Measurements from ENCODE around the gene TCAIM.

Gene TCAIM

DNA sequence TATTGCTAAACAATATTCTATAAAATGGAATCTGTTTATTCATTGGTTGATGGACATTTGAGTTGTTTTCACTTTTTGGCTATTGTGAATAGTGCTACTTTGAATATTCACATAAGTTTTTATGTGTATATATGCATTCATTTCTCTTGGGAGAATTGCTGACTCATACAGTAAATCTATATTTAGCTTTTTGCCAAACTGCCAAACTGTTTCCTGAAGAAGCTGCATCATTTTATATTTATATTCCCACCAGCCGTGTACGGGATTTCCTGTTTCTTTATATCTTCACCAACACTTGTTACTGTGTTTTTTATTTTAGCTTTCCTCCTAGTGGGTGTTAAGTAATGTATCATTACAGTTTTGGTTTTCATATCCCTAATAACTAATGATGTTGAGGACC, 12.5 kb upstream of the TCAIM start:
- POLR2A ChIA-PET: no interaction called here
- TF ChIP-seq, protein P1, sequence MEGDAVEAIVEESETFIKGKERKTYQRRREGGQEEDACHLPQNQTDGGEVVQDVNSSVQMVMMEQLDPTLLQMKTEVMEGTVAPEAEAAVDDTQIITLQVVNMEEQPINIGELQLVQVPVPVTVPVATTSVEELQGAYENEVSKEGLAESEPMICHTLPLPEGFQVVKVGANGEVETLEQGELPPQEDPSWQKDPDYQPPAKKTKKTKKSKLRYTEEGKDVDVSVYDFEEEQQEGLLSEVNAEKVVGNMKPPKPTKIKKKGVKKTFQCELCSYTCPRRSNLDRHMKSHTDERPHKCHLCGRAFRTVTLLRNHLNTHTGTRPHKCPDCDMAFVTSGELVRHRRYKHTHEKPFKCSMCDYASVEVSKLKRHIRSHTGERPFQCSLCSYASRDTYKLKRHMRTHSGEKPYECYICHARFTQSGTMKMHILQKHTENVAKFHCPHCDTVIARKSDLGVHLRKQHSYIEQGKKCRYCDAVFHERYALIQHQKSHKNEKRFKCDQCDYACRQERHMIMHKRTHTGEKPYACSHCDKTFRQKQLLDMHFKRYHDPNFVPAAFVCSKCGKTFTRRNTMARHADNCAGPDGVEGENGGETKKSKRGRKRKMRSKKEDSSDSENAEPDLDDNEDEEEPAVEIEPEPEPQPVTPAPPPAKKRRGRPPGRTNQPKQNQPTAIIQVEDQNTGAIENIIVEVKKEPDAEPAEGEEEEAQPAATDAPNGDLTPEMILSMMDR (IDR thresholded peaks at IDR 0.05; ENCODE audit: insufficient read depth, low read length, missing control alignments): no peak
- CTCF ChIA-PET: no interaction called here
- no peak for DNase-seq (ENCODE audit: low read depth, low spot score)
- H3K4me3 ChIP-seq (ENCODE audit: low read depth, low read length): no peak overlapping the region

DNA sequence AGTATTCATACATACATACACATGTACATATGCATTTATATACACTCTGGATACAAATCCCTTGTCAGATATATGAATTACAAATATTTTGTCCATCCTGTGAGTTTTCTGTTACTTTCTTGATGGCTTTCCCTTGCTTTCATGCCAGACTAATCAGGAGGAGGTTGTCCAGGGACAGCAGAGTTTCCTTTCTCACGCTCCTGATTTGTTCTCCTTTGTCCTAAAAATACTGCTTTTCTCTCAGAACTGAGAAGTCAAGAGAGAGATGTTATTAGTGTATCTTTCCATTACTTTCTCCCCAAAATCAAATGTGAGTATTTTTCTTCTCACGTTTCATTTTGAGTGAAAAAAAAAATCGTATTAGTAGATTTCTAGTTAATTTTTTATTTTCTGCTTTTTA, 12.1 kb upstream of the TCAIM start:
- CTCF ChIA-PET: no interaction called here
- POLR2A ChIA-PET: no interaction called here
- no peak for DNase-seq (ENCODE audit: low read depth, low spot score)
- H3K4me3 ChIP-seq (ENCODE audit: low read depth, low read length): no peak overlapping the region
- TF ChIP-seq, protein P1 (IDR thresholded peaks at IDR 0.05; ENCODE audit: insufficient read depth, low read length, missing control alignments): no peak

DNA sequence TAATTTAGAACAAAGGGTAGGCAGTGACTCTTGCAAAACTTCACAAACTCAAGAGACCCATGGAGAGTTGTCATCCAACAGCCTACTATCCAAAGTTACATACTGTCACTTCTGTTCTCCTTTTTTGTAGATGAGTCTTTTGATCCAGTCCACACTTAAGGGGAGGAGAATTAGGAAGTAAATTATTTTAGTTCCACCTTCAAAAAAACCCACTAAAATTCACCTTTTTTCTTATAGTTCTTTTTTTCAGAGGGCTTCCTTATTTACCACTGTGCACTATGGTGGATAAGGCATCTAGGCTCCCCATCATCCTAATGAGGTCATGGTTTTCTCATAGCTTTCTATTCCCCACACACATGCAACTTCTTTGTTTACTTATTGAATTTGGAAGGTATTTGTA, 8.6 kb upstream of the TCAIM start:
- TF ChIP-seq, protein P1 (IDR thresholded peaks at IDR 0.05; ENCODE audit: insufficient read depth, low read length, missing control alignments): no peak

DNA sequence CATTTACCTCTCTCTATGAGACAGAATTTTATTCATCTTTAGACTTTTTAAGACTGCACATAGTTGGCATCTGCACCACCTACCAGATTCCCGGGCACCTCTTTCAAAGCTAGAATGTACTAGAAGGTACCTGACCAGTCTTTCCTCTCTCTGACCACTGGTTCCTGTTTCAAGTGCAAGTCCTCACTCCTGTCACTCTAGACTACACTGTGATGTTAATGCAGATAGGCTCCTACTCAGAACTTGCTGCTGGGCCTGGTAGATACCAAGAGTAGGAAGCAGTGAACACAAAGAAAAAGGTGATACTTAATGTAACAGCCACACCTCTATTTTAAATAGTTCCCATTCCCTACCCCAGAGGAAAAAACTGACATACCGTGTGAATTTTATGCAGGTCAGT, 8.1 kb upstream of the TCAIM start:
- ChIA-PET POLR2A (no interaction called here), CTCF (interaction anchor here (4.0 kb wide), 1 partner anchor 8 kb away, joined by 29 read pairs; no protein-coding TSS in a partner anchor)
- no peak overlapping the region for H3K4me3 ChIP-seq (ENCODE audit: low read depth, low read length)
- no peak for DNase-seq (ENCODE audit: low read depth, low spot score)
- TF ChIP-seq, protein P1 (IDR thresholded peaks at IDR 0.05; ENCODE audit: insufficient read depth, low read length, missing control alignments): no peak

More for the DNA sequence above, 8.6 kb upstream of the TCAIM start:
- CTCF ChIA-PET: no interaction called here
- no peak overlapping the region for H3K4me3 ChIP-seq (ENCODE audit: low read depth, low read length)
- POLR2A ChIA-PET: no interaction called here
- no peak for DNase-seq (ENCODE audit: low read depth, low spot score)

DNA sequence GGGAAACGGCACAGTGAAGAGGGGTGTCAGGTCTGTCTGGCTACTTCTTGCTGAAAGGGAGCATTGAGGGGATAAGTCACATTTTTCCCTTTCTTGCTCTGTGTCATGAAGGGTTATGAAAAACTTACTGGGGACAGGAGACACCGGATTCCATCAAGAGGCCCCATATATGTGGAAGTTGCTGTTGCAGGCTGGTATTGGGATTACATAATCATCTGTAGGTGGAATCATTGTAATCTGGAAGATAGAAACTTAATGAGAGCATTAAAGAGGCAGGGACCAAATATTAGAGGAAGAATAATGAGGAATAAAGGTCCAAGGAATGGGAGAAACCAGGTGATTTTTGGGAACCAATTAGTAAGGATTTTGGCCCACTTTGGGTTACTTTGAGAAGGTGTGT, 4.2 kb upstream of the TCAIM start:
- DNase-seq (ENCODE audit: low read depth, low spot score): no peak
- POLR2A ChIA-PET: no interaction called here

DNA sequence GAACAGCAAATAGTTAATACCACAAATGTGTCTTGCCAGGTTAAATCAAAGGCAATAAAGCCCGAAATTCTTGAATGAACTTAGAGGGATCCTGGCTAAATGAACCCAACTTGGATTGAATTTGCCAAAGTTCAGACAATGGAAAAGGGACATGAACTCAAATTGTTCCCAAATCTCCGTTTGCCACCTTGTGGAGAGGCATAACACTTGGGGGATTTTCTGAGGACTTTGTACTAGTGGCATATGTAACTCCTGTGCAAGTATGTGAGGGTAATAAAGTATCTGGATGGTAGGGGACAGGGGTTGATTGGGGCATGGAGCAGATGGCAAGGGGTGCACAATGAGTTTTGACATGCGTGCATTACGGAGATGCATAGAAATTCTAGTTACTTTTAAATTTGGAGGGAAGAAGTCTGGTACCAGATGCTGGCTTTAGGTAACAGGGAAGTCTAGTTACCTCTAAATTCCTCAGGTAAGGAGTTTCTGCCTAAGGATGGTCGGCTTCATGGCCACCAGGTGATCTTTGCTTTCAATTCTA, 1.2 kb upstream of the TCAIM start:
- no peak for DNase-seq (ENCODE audit: low read depth, low spot score)
- peak overlapping the region; percentile 69 for H3K4me3 ChIP-seq (ENCODE audit: low read depth, low read length)
- CTCF ChIA-PET: interaction anchor here (5.5 kb wide), 1 partner anchor 14 kb away, joined by 35 read pairs; no protein-coding TSS in a partner anchor
- TF ChIP-seq, protein P1 (IDR thresholded peaks at IDR 0.05; ENCODE audit: insufficient read depth, low read length, missing control alignments): no peak
- POLR2A ChIA-PET: interaction anchor here (1.3 kb wide), 1 partner anchor 288 kb away, joined by 3 read pairs; no protein-coding TSS in a partner anchor

More for the DNA sequence above, 4.2 kb upstream of the TCAIM start:
- TF ChIP-seq, protein P1 (IDR thresholded peaks at IDR 0.05; ENCODE audit: insufficient read depth, low read length, missing control alignments): no peak
- no peak overlapping the region for H3K4me3 ChIP-seq (ENCODE audit: low read depth, low read length)
- CTCF ChIA-PET: interaction anchor here (4.0 to 5.5 kb wide), 2 partner anchors 11 kb away, joined by 29 to 35 read pairs; no protein-coding TSS in a partner anchor
